Endometrial microvascular endothelial cells (primary cell): ENCODE results near the gene UBE2O. TPM values are rescaled to one million over a fixed set of nuclear protein-coding genes. Genes with fewer than 3 reads are reported as not detected.

Experiments
- in situ Hi-C: cut with HindIII; loops from 2 replicates; pipeline ENCODE4 v1.10.0; 2017; ENCODE audit warnings: low sequenced_read_pairs, low pct_unique_long_range_greater_than_20kb; ENCODE audit errors: inconsistent ontology term
- total RNA-seq: library from RNA; depleted of rRNA; stranded (reverse); fragments of >200 nt; gene quantifications from one replicate; pipeline ENCODE4 v1.2.3, GENCODE V29; 2015; ENCODE audit errors: inconsistent ontology term

UBE2O gene
- total RNA-seq, 1 donor from 2014 or later = 31.9 TPM

- in situ Hi-C loops = no loop called here
Observed at GRCh38 chr17:76384987-76385891, 67.7 kb downstream of the UBE2O start.

GRCh38 chr17:76384222-76384986 is 68.5 kb downstream of the UBE2O start, which contains the start of gene SPHK1:
TSS of gene SPHK1 (plus strand) at chr17:76384609. CDS start at chr17:76385645, 1,036 bp downstream.
- in situ Hi-C loops = no loop called here

- in situ Hi-C loops = no loop called here
Observed at GRCh38 chr17:76383546-76384221, 69.3 kb downstream of the UBE2O start.

- in situ Hi-C loops = no loop called here
Observed at GRCh38 chr17:76382803-76383545, 70.0 kb downstream of the UBE2O start.

- in situ Hi-C loops = no loop called here
Observed at GRCh38 chr17:76382351-76382802, 70.6 kb downstream of the UBE2O start.

- in situ Hi-C loops = no loop called here
Observed at GRCh38 chr17:76381633-76382350, 71.2 kb downstream of the UBE2O start.

GRCh38 chr17:76379646-76380376 is 73.1 kb downstream of the UBE2O start:
- in situ Hi-C loops = no loop called here

GRCh38 chr17:76379275-76379641 is 73.7 kb downstream of the UBE2O start:
- in situ Hi-C loops = no loop called here

- in situ Hi-C loops = no loop called here
Observed at GRCh38 chr17:76378548-76379274, 74.2 kb downstream of the UBE2O start.

GRCh38 chr17:76376318-76377133 is 76.4 kb downstream of the UBE2O start:
- in situ Hi-C loops = no loop called here

GRCh38 chr17:76371656-76372628 is 81.0 kb downstream of the UBE2O start:
- in situ Hi-C loops = no loop called here

- in situ Hi-C loops = no loop called here
Observed at GRCh38 chr17:76370261-76370993, 82.5 kb downstream of the UBE2O start.

GRCh38 chr17:76369804-76370203 is 83.1 kb downstream of the UBE2O start:
- in situ Hi-C loops = no loop called here

- in situ Hi-C loops = no loop called here
Observed at GRCh38 chr17:76369379-76369778, 83.6 kb downstream of the UBE2O start.
